Thyroid gland (tissue), 4 donors: ENCODE results near the gene RHOBTB1. TPM values are rescaled to one million over a fixed set of nuclear protein-coding genes. Genes with fewer than 3 reads are reported as not detected.
A peak's percentile ranks its signal among the peaks of the same experiment; 100 is the strongest.

Experiments used
- DNase-seq, 2 donors: peaks; one replicate each; pipeline ENCODE4 v3.0.0-alpha.2; 2019
- H3K27ac ChIP-seq, 3 donors: fragments of 200-600 bp; sonication (generic); 1 replicate in 2 of 3; 2 replicates in 1 of 3; pipeline ENCODE4 v1.5.1; 2016 to 2019; ENCODE audit warnings: mild to moderate bottlenecking in 1 of 3, moderate library complexity in 1 of 3
- H3K27me3 ChIP-seq: fragments of 200-600 bp; sonication (generic); one replicate; pipeline ENCODE4 v1.5.1; 2019
- H3K36me3 ChIP-seq, 2 donors: fragments of 200-600 bp; sonication (generic); one replicate each; pipeline ENCODE4 v1.5.1; 2016 to 2019
- H3K4me1 ChIP-seq, 2 donors: fragments of 200-600 bp; sonication (generic); one replicate each; pipeline ENCODE4 v1.5.1; 2017 to 2019
- H3K4me3 ChIP-seq, 3 donors: fragments of 200-600 bp; sonication (generic); replicated peaks in 1 of 3; 1 replicate in 2 of 3; 2 replicates in 1 of 3; pipeline ENCODE4 v1.5.1; 2016; ENCODE audit warnings: mild to moderate bottlenecking in 1 of 3
- H3K9me3 ChIP-seq: fragments of 200-600 bp; sonication (generic); one replicate; pipeline ENCODE4 v1.5.1; 2017
- POLR2A ChIP-seq, 2 donors: fragments of 450-650 bp; IDR thresholded peaks; one replicate each; pipeline ENCODE4 v1.6.1; 2017; ENCODE audit warnings: antibody characterized with exemption in 2 of 2, mild to moderate bottlenecking in 2 of 2, moderate library complexity in 1 of 2
- WGBS, 2 donors: methylation state at CpG; one replicate each; pipeline ENCODE4 v1.1.5; 2017; 5-methylcytosine and 5-hydroxymethylcytosine counted together
- intact Hi-C: fragments of 100-400 bp; cut with DNase I; formaldehyde crosslinking; loops from one replicate; pipeline ENCODE4 v1.15.1; 2023
- total RNA-seq, 4 donors: library from RNA; depleted of rRNA; stranded (reverse); fragments of >200 nt; gene quantifications; one replicate each; pipeline ENCODE4 v1.2.3, GENCODE V29; 2016
- TF ChIP-seq, protein P1 (sequence below), 6 experiments: fragments of 200-600 bp in 3 of 6; fragments of 450-650 bp in 3 of 6; sonication (generic) in 3 of 6; IDR thresholded peaks; one replicate each; pipeline ENCODE4 v1.5.1; 2016 to 2019; ENCODE audit warnings: antibody characterized with exemption in 6 of 6, mild to moderate bottlenecking in 2 of 6, inconsistent platforms in 1 of 6, moderate library complexity in 1 of 6

Gene RHOBTB1, protein sequence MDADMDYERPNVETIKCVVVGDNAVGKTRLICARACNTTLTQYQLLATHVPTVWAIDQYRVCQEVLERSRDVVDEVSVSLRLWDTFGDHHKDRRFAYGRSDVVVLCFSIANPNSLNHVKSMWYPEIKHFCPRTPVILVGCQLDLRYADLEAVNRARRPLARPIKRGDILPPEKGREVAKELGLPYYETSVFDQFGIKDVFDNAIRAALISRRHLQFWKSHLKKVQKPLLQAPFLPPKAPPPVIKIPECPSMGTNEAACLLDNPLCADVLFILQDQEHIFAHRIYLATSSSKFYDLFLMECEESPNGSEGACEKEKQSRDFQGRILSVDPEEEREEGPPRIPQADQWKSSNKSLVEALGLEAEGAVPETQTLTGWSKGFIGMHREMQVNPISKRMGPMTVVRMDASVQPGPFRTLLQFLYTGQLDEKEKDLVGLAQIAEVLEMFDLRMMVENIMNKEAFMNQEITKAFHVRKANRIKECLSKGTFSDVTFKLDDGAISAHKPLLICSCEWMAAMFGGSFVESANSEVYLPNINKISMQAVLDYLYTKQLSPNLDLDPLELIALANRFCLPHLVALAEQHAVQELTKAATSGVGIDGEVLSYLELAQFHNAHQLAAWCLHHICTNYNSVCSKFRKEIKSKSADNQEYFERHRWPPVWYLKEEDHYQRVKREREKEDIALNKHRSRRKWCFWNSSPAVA
- 10 to 100 TPM in 2 of 4 donors, 1 to 10 TPM in 2; 6.8 to 10.5 (median 9.1) TPM for total RNA-seq

DNA sequence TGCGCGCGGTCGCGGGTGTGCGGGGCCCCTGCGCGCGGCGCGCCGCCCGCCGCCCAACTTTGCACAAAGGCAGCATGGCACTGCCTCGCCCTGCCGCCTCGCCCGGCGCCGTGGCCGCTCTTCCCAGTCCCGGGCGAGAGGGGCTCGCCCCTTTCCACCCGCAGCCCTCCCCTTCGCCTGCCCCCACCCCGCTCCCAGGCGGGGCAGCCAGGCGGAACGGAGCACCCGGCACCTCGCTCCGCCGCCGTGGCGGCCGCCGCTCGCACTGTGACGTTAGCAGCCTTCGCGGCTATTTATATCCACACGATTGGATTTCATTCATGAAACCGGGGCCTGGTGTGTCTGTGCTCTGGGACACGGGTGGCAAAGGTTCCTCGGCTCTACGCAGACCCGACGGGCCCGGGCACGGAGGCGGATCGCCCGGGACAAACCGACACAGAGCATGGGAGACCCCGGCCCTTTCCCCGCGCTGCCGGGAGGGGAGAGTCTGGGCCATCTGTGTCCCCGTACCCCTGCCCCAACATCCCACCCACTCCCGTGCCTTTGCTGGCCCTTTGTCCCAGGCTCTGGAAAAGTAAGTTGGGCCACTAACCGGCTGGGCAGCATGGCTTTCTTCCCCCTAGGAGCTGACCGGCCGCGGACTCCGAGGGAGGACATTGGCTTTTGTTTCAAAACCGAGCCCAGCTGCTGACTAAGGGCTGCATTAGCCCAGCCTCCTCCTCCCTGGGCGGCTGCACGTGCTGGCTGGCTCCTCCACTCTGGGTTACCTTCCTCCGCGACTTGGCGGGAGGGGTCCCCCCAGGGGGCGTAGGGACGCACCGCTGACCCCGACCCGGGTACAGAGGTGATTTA lies at the start of gene RHOBTB1:
RHOBTB1 (minus strand) TSS at position 128 of the 852 bp plus-strand sequence. CDS start 32,643 bp downstream, outside the sequence.
- Histone ChIP-seq H3K27me3 (no peaks in the 10 kb centered on the region), H3K4me3 (peak within 1 kb of the TSS; percentile 47 to 94 (median 84)), H3K36me3 (no peaks in the 10 kb centered on the region), H3K9me3 (no peaks in the 10 kb centered on the region), H3K4me1 (peaks cover 0 to 11% of the 10 kb centered on the region in 2 donors), H3K27ac (peak within 1 kb of the TSS; percentile 76 to 97 (median 96))
- peak; percentile 74 to 79 for DNase-seq
- TF ChIP-seq, protein P1, sequence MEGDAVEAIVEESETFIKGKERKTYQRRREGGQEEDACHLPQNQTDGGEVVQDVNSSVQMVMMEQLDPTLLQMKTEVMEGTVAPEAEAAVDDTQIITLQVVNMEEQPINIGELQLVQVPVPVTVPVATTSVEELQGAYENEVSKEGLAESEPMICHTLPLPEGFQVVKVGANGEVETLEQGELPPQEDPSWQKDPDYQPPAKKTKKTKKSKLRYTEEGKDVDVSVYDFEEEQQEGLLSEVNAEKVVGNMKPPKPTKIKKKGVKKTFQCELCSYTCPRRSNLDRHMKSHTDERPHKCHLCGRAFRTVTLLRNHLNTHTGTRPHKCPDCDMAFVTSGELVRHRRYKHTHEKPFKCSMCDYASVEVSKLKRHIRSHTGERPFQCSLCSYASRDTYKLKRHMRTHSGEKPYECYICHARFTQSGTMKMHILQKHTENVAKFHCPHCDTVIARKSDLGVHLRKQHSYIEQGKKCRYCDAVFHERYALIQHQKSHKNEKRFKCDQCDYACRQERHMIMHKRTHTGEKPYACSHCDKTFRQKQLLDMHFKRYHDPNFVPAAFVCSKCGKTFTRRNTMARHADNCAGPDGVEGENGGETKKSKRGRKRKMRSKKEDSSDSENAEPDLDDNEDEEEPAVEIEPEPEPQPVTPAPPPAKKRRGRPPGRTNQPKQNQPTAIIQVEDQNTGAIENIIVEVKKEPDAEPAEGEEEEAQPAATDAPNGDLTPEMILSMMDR (IDR thresholded peaks at IDR 0.05): no peak
- TF ChIP-seq POLR2A (IDR thresholded peaks at IDR 0.05): peak in 1 of 2 donors; percentile 72
- intact Hi-C loops: loop anchor here (10.0 kb wide), 1 partner anchor 49 kb away; no protein-coding TSS in a partner anchor
- 0 to 2% methylated on average over 18 to 32 of the region's 77 CpGs for WGBS, 2 donors

DNA sequence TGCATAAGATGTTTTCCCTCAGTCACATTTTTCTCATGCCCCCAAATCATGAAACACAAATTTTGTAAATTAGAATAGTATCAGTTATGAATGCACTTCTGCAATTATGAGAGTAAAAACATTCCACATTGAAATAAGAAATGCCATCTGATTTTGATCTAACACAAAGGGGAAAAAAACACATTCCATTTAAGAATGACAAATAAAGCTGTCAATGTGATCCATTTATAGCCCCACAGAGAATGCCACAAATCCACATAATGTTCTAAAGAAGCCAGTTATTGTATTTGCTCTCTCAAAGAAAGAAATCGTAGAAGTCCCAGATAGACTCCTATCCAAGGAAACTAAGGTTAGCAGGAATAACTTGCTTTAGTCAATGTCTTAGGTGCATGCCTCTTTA lies 48.7 kb upstream of the RHOBTB1 start:
- Histone ChIP-seq H3K4me3 (no peak overlapping the region), H3K27ac (no peak overlapping the region), H3K36me3 (no peaks in the 10 kb centered on the region), H3K27me3 (no peaks in the 10 kb centered on the region), H3K9me3 (no peaks in the 10 kb centered on the region), H3K4me1 (no peaks in the 10 kb centered on the region)
- intact Hi-C loops: no loop called here
- TF ChIP-seq, protein P1 (IDR thresholded peaks at IDR 0.05): no peak
- TF ChIP-seq POLR2A (IDR thresholded peaks at IDR 0.05): no peak
- DNase-seq: no peak
- 95 to 96% methylated on average over 1 of the region's 1 CpG for WGBS, 2 donors

DNA sequence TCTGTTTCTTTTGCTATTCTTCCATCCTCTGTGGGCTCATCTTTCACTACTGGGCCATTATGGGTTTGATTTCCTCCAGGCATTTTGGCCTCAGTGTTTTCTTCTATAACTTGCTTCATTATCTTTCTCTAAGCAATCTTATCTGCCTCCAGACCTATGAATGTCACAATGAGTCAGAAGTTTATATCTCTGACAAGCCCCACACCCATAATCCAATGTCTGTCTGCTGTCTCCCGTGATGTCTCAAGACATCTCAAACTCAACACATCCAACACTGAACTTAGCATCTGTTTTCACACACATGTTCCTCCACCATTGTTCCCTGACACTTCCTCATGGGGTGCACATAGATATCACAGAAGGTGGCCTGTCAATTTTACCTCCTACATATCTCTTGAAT lies 46.7 kb upstream of the RHOBTB1 start:
- TF ChIP-seq POLR2A (IDR thresholded peaks at IDR 0.05): no peak
- TF ChIP-seq, protein P1 (IDR thresholded peaks at IDR 0.05): no peak
- Histone ChIP-seq H3K9me3 (no peaks in the 10 kb centered on the region), H3K27me3 (no peaks in the 10 kb centered on the region), H3K27ac (no peak overlapping the region), H3K4me1 (no peaks in the 10 kb centered on the region), H3K4me3 (no peak overlapping the region), H3K36me3 (no peaks in the 10 kb centered on the region)
- WGBS, 2 donors: 93 to 97% methylated on average over 1 of the region's 1 CpG
- no peak for DNase-seq
- intact Hi-C loops: no loop called here

DNA sequence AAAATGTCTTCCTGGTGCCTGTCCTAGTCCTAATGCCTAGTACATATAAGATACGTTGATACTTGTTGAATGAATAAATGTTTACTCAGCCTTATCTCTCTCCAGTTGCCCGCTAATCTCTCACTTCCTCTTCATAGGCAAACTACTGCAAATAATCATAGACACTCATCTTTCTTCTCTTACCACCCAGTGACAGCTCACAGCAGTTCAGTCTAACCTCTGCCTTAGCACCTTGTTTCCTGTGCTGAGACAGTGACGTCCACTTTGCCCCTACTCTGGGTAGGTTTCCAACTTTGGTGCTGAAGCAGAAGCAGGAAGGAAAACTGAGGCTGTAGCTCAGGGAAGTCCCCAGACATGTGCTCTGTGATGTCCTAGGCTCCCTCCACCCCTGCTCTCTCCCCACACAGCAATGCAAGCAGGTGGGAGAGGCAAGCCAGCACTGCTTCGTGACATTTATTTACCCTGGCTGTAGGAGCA lies 45.5 kb upstream of the RHOBTB1 start:
- WGBS, 2 donors: 78 to 86% methylated on average over 4 of the region's 4 CpGs
- H3K27ac ChIP-seq: no peak overlapping the region

More for the DNA sequence above, 45.5 kb upstream of the RHOBTB1 start:
- H3K27me3 ChIP-seq: no peaks in the 10 kb centered on the region
- no peaks in the 10 kb centered on the region for H3K4me1 ChIP-seq
- no peaks in the 10 kb centered on the region for H3K36me3 ChIP-seq
- H3K9me3 ChIP-seq: no peaks in the 10 kb centered on the region
- intact Hi-C loops: no loop called here
- H3K4me3 ChIP-seq: no peak overlapping the region
- no peak for DNase-seq
- no peak for TF ChIP-seq POLR2A (IDR thresholded peaks at IDR 0.05)
- TF ChIP-seq, protein P1 (IDR thresholded peaks at IDR 0.05): no peak
